GM12891 (cell line): Measurements from ENCODE around the gene DKKL1.
"Not testable (repeated sequence)": the region's sequence is repeated elsewhere in the genome, so short reads cannot be mapped to it uniquely, and the experiment has no call there.

ENCODE experiments used
- POLR2A ChIP-seq: IDR thresholded peaks from 2 replicates; pipeline ENCODE4 v1.6.1; 2011; ENCODE audit warnings: low read depth, low read length, control low read depth
- SPI1 ChIP-seq: IDR thresholded peaks from 2 replicates; pipeline ENCODE4 v1.6.1; 2011; ENCODE audit warnings: low read depth, low read length, control low read depth
- TAF1 ChIP-seq: IDR thresholded peaks from 2 replicates; pipeline ENCODE4 v1.6.1; 2011; ENCODE audit warnings: low read depth, low read length, control low read depth

DNA sequence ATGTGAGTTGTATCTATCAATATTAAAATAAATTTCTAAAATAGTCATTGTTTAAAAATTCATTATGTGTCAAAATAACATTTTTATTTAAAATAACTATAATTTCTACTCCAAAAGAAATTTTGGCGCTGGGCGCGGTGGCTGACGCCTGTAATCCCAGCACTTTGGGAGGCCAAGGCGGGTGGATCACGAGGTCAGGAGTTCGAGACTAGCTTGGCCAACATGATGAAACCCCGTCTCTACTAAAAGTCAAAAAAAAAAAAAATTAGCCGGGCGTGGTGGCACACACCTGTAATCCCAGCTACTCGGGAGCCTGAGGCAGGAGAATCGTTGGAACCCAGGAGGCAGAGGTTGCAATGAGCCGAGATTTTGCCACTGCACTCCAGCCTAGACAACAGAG, 37.9 kb upstream of the DKKL1 start:
- TF ChIP-seq POLR2A, TAF1, SPI1: not testable (repeated sequence)
